ENCODE results near the gene TMEM18. TPM values are rescaled to one million over a fixed set of nuclear protein-coding genes. Genes with fewer than 3 reads are reported as not detected.

The TMEM18 gene
- total and polyA plus RNA-seq, 9 of the 15 experiments (the other 6 are each of a cell fraction or from before 2014, with no cell fraction given), result 12.8 to 55.9 (median 21.8) TPM

GRCh38 chr2:634636-635388 lies 42.4 kb downstream of the TMEM18 start:
- ATAC-seq (no peak), DNase-seq (ENCODE audit: extremely low read depth in 1 of 4, low spot score in 3 of 4) (no peak), FAIRE-seq (no peak)
- Histone ChIP-seq H3K27ac (ENCODE audit: extremely low read depth, low read depth, low read length) (no peak overlapping the region), H3K4me3 (no peak overlapping the region), H2AFZ (ENCODE audit: low read depth, low read length) (no peak overlapping the region), H3K9me3 (replicated peaks; ENCODE audit: control insufficient read depth, insufficient read depth, low read depth, low read length) (no peaks in the 10 kb centered on the region), H3K9ac (ENCODE audit: insufficient read depth in 1 of 2, low read depth in 2 of 2, low read length in 2 of 2) (no peak overlapping the region), H3K4me2 (ENCODE audit: insufficient read depth, low read length) (no peak overlapping the region), H3K79me2 (ENCODE audit: control insufficient read depth, insufficient read depth, low read length) (no peaks in the 10 kb centered on the region), H3K36me3 (ENCODE audit: control insufficient read depth, insufficient read depth, low read length) (no peaks in the 10 kb centered on the region), H4K20me1 (replicated peaks; ENCODE audit: control insufficient read depth, insufficient read depth, low read length) (no peaks in the 10 kb centered on the region; the same call in 1 of the 2 replicates), H3K27me3 (ENCODE audit: control insufficient read depth in 2 of 2, insufficient read depth in 2 of 2, low read length in 2 of 2) (peaks cover 0 to 41% of the 10 kb centered on the region in 2 experiments; a peak in 2 of 5 replicates), H3K9me1 (ENCODE audit: control insufficient read depth, insufficient read depth, low read length) (no peaks in the 10 kb centered on the region), H3K4me1 (replicated peaks in 1 of 2; ENCODE audit: control insufficient read depth in 2 of 2, insufficient read depth in 2 of 2, low read length in 2 of 2) (peaks cover 0 to 10% of the 10 kb centered on the region in 2 experiments; a peak in 2 of 5 replicates)
- ChIA-PET POLR2A (interaction anchor here (1.0 kb wide), 1 partner anchor 43 kb away, joined by 4 read pairs; the partner anchor contains the start of gene TMEM18), CTCF (ENCODE audit: low intra/inter-chr PET ratio) (interaction anchor here (1.3 kb wide), 1 partner anchor 105 kb away, joined by 3 read pairs; no protein-coding TSS in a partner anchor)
- under 1% methylated on average over 16 of the region's 16 CpGs for WGBS (ENCODE audit: insufficient coverage, low coverage, missing lambda C conversion rate)
- no TSS peak for BruUV-seq (replicated peaks)
- in situ Hi-C loops (cut with MboI) (no loop called here), intact Hi-C loops (cut with micrococcal nuclease) (no loop called here)
- TF ChIP-seq PPARD (CRISPR knock-in tag; IDR thresholded peaks at IDR 0.05) (no peak), NCOR1 (IDR thresholded peaks at IDR 0.05) (no peak), MITF (IDR thresholded peaks at IDR 0.05) (no peak)

Data from K562 (cell line).